ENCODE results near the gene OSBPL7. TPM values are rescaled to one million over a fixed set of nuclear protein-coding genes. Genes with fewer than 3 reads are reported as not detected.

Gene OSBPL7
- 10 to 100 TPM; 23.7 to 29.9 TPM for total RNA-seq

DNA sequence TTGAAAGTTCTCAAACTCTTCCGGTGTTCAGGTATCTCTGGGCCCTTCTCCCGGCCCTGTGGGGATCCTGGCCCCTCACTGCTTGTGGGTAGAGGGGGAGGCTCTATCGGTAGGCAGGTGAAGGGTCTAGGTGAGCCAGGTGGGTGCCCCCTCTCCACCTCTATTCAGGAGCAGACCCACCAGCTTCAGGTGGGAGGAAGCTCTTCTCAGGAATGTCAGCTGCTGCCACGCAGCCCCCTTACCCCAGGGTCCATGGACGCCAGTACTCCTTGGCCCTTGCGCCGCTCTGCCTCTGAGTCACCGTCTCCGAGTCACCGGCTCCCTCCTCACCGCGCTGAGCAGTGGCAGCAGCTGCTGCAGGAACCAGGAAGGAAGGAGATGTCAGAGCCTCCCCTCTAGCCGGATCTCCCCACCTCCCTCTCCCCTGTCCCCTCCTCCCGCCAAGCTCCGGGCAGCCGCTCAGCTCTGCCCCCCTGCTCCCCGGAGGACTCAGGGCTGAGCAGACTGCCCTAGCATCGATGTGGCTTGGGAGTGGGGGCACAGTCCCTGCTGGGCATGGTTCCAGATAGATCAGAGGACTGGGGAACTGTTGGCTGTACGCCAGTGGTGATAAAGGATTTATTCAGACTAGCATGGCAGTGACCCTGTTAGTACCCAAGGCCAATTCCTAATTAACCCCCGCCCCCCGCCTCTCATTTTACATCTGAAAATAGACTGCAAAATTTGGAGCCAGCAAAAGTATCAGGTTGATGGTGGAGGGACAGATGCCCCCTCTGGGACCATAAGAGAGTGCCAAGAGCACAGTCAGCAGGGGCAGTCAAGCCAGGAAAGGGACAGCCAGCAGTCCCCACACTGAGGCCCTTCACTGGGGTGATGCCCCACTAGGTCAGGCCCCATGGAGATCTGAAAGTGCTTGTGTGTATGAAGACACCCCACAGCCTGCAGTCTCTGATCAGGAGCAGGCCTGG lies at the start of gene OSBPL7:
TSS of gene OSBPL7 (minus strand) at position 371 of the 968 bp plus-strand sequence. CDS start 1,516 bp downstream, outside the sequence.
- ATAC-seq, result peak; percentile 97 to 99
- Mint-ChIP-seq H3K36me3 (peaks cover 0 to 7% of the 10 kb centered on the region in 2 donors), H3K9me3 (no peaks in the 10 kb centered on the region), H3K27ac (peak within 1 kb of the TSS; percentile 86 to 93)
- peak; percentile 67 to 86 for DNase-seq (ENCODE audit: low spot score in 2 of 2)

DNA sequence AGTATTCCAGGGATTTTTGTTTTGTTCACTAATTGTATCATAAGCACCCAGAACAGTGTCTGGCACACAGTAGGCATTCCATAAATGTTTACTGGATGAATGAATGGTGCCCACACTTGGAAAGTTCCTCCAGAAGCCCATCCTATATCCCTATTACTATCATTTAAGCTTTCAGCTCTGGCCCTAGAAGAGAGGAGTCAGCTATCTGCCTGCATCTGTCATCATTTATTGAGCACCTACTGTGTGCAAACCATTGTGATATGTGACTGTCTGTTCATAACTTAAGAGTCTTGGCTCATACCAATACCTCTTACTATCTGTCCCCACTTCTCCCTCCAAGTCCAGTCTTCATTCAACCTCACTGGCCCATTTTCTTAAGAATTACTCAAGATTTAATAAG lies 49.5 kb upstream of the OSBPL7 start:
- ATAC-seq, result no peak
- Mint-ChIP-seq H3K27ac (no peak overlapping the region), H3K36me3 (no peaks in the 10 kb centered on the region), H3K9me3 (no peaks in the 10 kb centered on the region)
- no peak for DNase-seq (ENCODE audit: low spot score in 2 of 2)

DNA sequence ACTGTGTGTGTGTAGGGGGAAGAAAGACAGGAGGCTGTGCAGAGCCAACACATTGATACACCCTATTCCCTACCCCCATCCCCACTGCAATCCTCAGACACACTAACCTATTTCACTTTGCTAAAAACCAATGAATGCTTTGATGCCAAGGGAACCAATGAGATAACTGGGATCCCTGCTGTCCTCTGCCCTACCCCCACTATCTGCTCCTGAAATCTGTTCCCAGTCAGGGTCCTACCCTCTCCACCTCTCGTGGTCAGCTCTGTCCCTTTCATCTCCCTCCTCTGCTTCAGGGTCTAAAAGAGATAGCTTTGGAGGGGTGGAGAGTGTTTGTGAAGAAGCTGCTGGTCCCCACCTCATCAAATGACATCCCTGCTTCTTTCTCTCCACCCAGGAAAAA lies 48.5 kb upstream of the OSBPL7 start:
- DNase-seq (ENCODE audit: low spot score in 2 of 2), result no peak
- no peaks in the 10 kb centered on the region for H3K9me3 Mint-ChIP-seq

GRCh38 chr17:47869114-47869513 lies 47.5 kb upstream of the OSBPL7 start:
- ATAC-seq (no peak), DNase-seq (ENCODE audit: low spot score in 2 of 2) (no peak)
- H3K36me3 Mint-ChIP-seq, result no peaks in the 10 kb centered on the region
- no peak overlapping the region for H3K27ac Mint-ChIP-seq
- H3K9me3 Mint-ChIP-seq, result no peaks in the 10 kb centered on the region

More for the DNA sequence above, 48.5 kb upstream of the OSBPL7 start:
- Mint-ChIP-seq H3K36me3 (no peaks in the 10 kb centered on the region), H3K27ac (no peak overlapping the region)
- ATAC-seq, result no peak

DNA sequence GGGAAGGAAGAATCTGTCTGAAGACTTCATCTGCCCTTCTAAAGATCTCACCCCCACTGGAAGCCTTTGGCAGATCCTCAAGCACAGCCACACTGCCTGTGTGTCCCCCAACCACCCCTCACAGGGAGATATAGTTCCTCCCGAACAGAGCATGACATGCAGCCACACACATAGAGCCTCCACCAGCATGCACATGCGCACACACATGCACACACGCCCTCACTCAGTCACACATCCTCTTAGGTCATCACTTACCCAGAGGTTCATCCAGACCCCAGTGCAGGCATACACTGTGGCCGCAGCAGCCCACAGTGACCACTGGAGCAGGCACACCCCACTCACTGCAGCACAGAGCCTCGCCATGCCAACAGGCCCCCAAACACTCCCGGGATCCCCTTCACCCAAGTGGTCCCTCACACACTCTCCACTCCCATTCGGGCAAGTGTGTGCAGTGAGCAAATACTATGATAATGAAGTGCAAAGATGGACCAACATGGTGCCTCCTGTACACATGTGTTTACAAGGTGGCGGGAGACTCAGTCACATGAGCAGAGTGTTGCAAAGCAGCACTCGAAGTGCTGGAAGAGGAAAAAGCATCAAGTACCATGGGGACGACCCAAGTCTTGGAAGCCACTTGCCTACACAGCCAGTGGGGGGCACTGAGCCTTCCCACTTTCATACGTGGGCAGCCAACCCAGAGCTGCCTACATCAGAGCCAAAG lies 46.4 kb upstream of the OSBPL7 start:
- H3K27ac Mint-ChIP-seq, result no peak overlapping the region
- ATAC-seq, result no peak
- no peak for DNase-seq (ENCODE audit: low spot score in 2 of 2)
- peaks cover 0 to 4% of the 10 kb centered on the region in 2 donors for H3K9me3 Mint-ChIP-seq
- no peaks in the 10 kb centered on the region for H3K36me3 Mint-ChIP-seq

GRCh38 chr17:47866941-47867340 lies 45.3 kb upstream of the OSBPL7 start:
- Mint-ChIP-seq H3K27ac (no peak overlapping the region), H3K36me3 (no peaks in the 10 kb centered on the region), H3K9me3 (peaks cover 0 to 4% of the 10 kb centered on the region in 2 donors)
- DNase-seq (ENCODE audit: low spot score in 2 of 2), result no peak
- ATAC-seq, result no peak

DNA sequence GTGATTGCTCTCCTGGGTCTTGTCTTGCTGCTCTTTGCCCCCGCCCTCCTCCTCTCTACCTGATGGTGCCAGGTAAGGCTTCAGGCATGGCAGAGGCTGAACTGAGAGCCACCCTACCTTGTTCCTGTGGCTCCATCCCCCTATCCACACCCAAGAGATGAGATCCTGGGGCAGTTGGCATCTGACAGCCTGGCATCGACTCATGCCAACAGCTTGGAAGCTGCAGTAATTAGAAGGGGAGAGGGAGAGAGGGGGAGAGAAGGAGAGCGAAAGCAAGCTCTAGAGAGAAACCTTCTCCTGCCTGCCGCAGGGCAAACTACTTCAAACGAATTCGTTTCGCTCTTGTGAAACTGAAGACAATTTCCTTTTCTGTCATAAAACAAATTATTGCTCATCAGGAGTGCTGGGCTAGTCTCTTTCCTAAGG lies 43.2 kb upstream of the OSBPL7 start:
- ATAC-seq, result peak; percentile 71 to 88
- peaks cover 0 to 4% of the 10 kb centered on the region in 2 donors for H3K9me3 Mint-ChIP-seq
- H3K27ac Mint-ChIP-seq, result peak overlapping the region in 1 of 2 donors; percentile 32
- peak in 1 of 2 donors; percentile 34 for DNase-seq (ENCODE audit: low spot score in 2 of 2)
- H3K36me3 Mint-ChIP-seq, result no peaks in the 10 kb centered on the region

- H3K27ac Mint-ChIP-seq, result no peak overlapping the region
- peaks cover 0 to 4% of the 10 kb centered on the region in 2 donors for H3K9me3 Mint-ChIP-seq
- ATAC-seq, result peak in 1 of 2 donors; percentile 14
- DNase-seq (ENCODE audit: low spot score in 2 of 2), result no peak
- H3K36me3 Mint-ChIP-seq, result no peaks in the 10 kb centered on the region
These were observed 41.2 kb upstream of the OSBPL7 start for GRCh38 chr17:47862621-47863440.

DNA sequence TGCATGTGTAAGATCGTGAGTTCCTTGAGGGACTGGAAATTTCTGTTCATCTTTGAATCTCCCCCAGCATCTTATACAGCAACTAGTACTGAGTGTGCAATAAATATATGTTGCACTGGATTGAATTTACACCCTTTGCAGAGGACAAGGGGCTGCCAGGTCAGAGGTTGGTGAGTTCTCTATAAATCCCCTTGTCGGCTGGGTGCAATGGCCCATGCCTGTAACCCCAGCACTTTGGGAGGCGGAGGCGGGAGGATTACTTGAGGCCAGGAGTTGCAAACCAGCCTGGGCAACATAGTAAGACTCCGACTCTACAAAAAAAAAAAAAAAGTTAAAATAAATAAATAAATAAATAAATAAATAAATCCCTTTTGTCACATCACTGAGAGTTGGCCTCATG lies 38.8 kb upstream of the OSBPL7 start:
- DNase-seq (ENCODE audit: low spot score in 2 of 2) (no peak), ATAC-seq (no peak)
- Mint-ChIP-seq H3K27ac (no peak overlapping the region), H3K9me3 (peaks cover 0 to 4% of the 10 kb centered on the region in 2 donors), H3K36me3 (no peaks in the 10 kb centered on the region)

GRCh38 chr17:47857551-47858455 lies 36.2 kb upstream of the OSBPL7 start:
- Mint-ChIP-seq H3K9me3 (no peaks in the 10 kb centered on the region), H3K36me3 (no peaks in the 10 kb centered on the region), H3K27ac (no peak overlapping the region)
- DNase-seq (ENCODE audit: low spot score in 2 of 2) (no peak), ATAC-seq (no peak)

- H3K9me3 Mint-ChIP-seq, result no peaks in the 10 kb centered on the region
- H3K27ac Mint-ChIP-seq, result no peak overlapping the region
- H3K36me3 Mint-ChIP-seq, result peaks cover 0 to 5% of the 10 kb centered on the region in 2 donors
- no peak for ATAC-seq
- no peak for DNase-seq (ENCODE audit: low spot score in 2 of 2)
These were observed 35.2 kb upstream of the OSBPL7 start for GRCh38 chr17:47856830-47857229.

DNA sequence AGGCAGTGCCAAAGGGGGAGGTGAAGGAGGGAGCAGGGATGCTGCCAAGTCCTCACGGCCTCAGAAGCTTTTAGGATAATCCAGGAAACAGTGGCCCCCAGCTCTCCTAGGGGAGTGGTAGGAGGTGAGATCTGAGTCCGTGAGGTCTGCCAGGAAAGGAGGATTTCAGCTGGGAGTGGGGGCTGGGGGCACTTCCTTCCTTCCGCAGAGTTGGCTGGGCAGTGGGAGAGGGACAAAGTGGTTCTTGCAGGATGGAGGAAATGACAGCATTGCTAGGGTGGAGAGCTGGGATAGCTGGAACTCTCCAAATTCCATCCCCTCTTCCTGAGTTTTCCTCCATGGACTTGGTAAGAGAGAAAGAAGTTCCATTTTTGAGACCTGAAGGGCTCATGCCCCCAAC lies 34.1 kb upstream of the OSBPL7 start:
- peaks cover 0 to 5% of the 10 kb centered on the region in 2 donors for H3K36me3 Mint-ChIP-seq
- DNase-seq (ENCODE audit: low spot score in 2 of 2) (no peak), ATAC-seq (no peak)

GRCh38 chr17:47853616-47854015 lies 32.0 kb upstream of the OSBPL7 start:
- peaks cover 0 to 5% of the 10 kb centered on the region in 2 donors for H3K36me3 Mint-ChIP-seq
- no peak for DNase-seq (ENCODE audit: low spot score in 2 of 2)
- H3K9me3 Mint-ChIP-seq, result no peaks in the 10 kb centered on the region
- ATAC-seq, result no peak
- no peak overlapping the region for H3K27ac Mint-ChIP-seq

More for the DNA sequence above, 34.1 kb upstream of the OSBPL7 start:
- H3K9me3 Mint-ChIP-seq, result no peaks in the 10 kb centered on the region
- H3K27ac Mint-ChIP-seq, result no peak overlapping the region

DNA sequence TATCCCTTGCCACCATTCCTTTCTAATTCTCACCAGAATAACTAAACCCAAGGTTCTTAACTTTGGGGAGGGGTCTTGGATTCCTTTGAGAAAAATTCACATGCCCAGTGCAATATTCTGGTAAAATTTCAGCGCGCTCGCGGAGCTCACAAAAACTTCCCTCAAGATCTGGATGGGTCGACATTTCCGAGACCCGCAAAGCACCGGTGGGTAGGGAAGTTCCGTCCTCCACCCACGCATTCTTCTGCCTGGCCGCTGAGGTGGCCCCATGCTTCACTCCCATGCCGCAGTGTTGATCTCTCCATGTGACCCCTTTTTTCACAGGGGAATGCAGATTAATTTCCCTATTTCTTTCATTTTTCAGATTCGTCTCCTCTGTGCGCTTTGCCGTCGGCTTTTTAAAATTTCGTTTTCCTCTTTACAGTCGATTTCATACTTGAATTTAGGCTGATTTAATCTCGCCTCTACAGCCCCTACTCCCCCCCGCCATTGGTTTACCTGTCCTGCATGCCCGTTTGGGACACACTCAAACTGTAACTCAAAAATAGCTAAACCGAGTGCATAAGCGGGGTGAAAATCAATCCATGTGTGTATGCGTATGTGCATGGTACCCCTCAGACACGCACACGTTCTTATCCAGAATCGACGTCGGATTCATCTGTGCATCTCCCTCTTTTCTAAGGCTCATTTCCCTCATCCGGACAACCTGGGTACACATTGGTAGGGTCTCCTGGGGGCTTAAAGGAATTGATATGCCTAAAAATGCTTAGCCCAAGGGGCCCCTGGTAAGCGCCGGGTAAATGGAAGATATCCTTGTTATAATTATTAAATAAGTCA lies 30.7 kb upstream of the OSBPL7 start:
- peaks cover 0 to 5% of the 10 kb centered on the region in 2 donors for H3K36me3 Mint-ChIP-seq
- H3K27ac Mint-ChIP-seq, result no peak overlapping the region
- no peaks in the 10 kb centered on the region for H3K9me3 Mint-ChIP-seq
- no peak for DNase-seq (ENCODE audit: low spot score in 2 of 2)
- no peak for ATAC-seq

GRCh38 chr17:47851764-47852112 lies 30.1 kb upstream of the OSBPL7 start:
- no peak for DNase-seq (ENCODE audit: low spot score in 2 of 2)
- Mint-ChIP-seq H3K9me3 (no peaks in the 10 kb centered on the region), H3K36me3 (peaks cover 0 to 5% of the 10 kb centered on the region in 2 donors), H3K27ac (no peak overlapping the region)
- ATAC-seq, result no peak
